ENCODE measurements around the gene NDUFS5. TPM values are rescaled to one million over a fixed set of nuclear protein-coding genes. Genes with fewer than 3 reads are reported as not detected.

NDUFS5 gene
- total RNA-seq, 1 donor from 2014 or later, result 208 TPM

DNA sequence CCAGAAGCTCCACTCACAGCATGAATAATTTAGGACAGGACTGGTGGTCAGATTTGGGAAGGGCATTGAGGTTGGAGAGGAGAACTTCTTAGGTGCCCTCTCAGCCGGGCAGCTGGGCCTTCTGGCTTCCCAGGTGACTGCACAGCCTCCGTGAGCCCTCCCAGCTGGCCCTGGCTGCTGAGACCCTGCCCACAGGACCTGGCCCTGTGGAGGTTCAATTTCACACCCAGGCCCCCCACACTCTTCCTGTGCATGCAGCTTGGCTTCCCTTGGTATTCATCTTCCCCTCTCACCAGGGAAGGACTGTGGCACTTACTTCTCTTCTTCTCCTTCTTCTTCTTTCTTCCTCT, 50.6 kb downstream of the NDUFS5 start:
- Mint-ChIP-seq H3K36me3 (ENCODE audit: insufficient read depth) (no peaks in the 10 kb centered on the region), H3K27ac (no peak overlapping the region), H3K27me3 (peaks cover 16% of the 10 kb centered on the region), H3K4me3 (ENCODE audit: low read depth) (no peak overlapping the region), H3K4me1 (ENCODE audit: low read depth) (peaks cover 2% of the 10 kb centered on the region), H3K9me3 (ENCODE audit: low read depth) (no peaks in the 10 kb centered on the region)
- DNase-seq (ENCODE audit: low spot score, unreplicated experiment), result no peak
- TF ChIP-seq CTCF (IDR thresholded peaks at IDR 0.05; ENCODE audit: unreplicated experiment), result no peak

- H3K36me3 Mint-ChIP-seq (ENCODE audit: insufficient read depth), result no peaks in the 10 kb centered on the region
Observed at GRCh38 chr1:39080269-39080826, 54.2 kb downstream of the NDUFS5 start.

GRCh38 chr1:39080831-39081270, 54.7 kb downstream of the NDUFS5 start:
- peak overlapping the region; percentile 77 for H3K4me3 Mint-ChIP-seq (ENCODE audit: low read depth)
- DNase-seq (ENCODE audit: low spot score, unreplicated experiment), result peak; percentile 31
- no peaks in the 10 kb centered on the region for H3K9me3 Mint-ChIP-seq (ENCODE audit: low read depth)
- peaks cover 8% of the 10 kb centered on the region for H3K4me1 Mint-ChIP-seq (ENCODE audit: low read depth)
- peaks cover 52% of the 10 kb centered on the region for H3K27me3 Mint-ChIP-seq
- no peak overlapping the region for H3K27ac Mint-ChIP-seq
- H3K36me3 Mint-ChIP-seq (ENCODE audit: insufficient read depth), result no peaks in the 10 kb centered on the region
- TF ChIP-seq CTCF (IDR thresholded peaks at IDR 0.05; ENCODE audit: unreplicated experiment), result no peak

More at GRCh38 chr1:39080269-39080826, 54.2 kb downstream of the NDUFS5 start:
- H3K4me1 Mint-ChIP-seq (ENCODE audit: low read depth), result peaks cover 8% of the 10 kb centered on the region
- H3K27me3 Mint-ChIP-seq, result peaks cover 48% of the 10 kb centered on the region
- no peak for DNase-seq (ENCODE audit: low spot score, unreplicated experiment)
- H3K27ac Mint-ChIP-seq, result no peak overlapping the region
- peak overlapping the region; percentile 77 for H3K4me3 Mint-ChIP-seq (ENCODE audit: low read depth)
- TF ChIP-seq CTCF (IDR thresholded peaks at IDR 0.05; ENCODE audit: unreplicated experiment), result no peak
- H3K9me3 Mint-ChIP-seq (ENCODE audit: low read depth), result no peaks in the 10 kb centered on the region

GRCh38 chr1:39081271-39082009, 55.3 kb downstream of the NDUFS5 start:
- peak; percentile 18 for TF ChIP-seq CTCF (IDR thresholded peaks at IDR 0.05; ENCODE audit: unreplicated experiment)
- no peak overlapping the region for H3K27ac Mint-ChIP-seq
- H3K9me3 Mint-ChIP-seq (ENCODE audit: low read depth), result no peaks in the 10 kb centered on the region
- no peak overlapping the region for H3K4me3 Mint-ChIP-seq (ENCODE audit: low read depth)
- H3K36me3 Mint-ChIP-seq (ENCODE audit: insufficient read depth), result no peaks in the 10 kb centered on the region
- peak; percentile 34 for DNase-seq (ENCODE audit: low spot score, unreplicated experiment)
- peaks cover 8% of the 10 kb centered on the region for H3K4me1 Mint-ChIP-seq (ENCODE audit: low read depth)
- H3K27me3 Mint-ChIP-seq, result peaks cover 57% of the 10 kb centered on the region

- no peaks in the 10 kb centered on the region for H3K36me3 Mint-ChIP-seq (ENCODE audit: insufficient read depth)
- H3K27ac Mint-ChIP-seq, result peak overlapping the region; percentile 83
- no peak for TF ChIP-seq CTCF (IDR thresholded peaks at IDR 0.05; ENCODE audit: unreplicated experiment)
- H3K4me3 Mint-ChIP-seq (ENCODE audit: low read depth), result peak overlapping the region; percentile 78
- peaks cover 60% of the 10 kb centered on the region for H3K27me3 Mint-ChIP-seq
- no peaks in the 10 kb centered on the region for H3K9me3 Mint-ChIP-seq (ENCODE audit: low read depth)
- no peak for DNase-seq (ENCODE audit: low spot score, unreplicated experiment)
- peaks cover 8% of the 10 kb centered on the region for H3K4me1 Mint-ChIP-seq (ENCODE audit: low read depth)
Observed at GRCh38 chr1:39082010-39082799, 56.1 kb downstream of the NDUFS5 start.
